HG03025 (cell line): ENCODE measurements around the gene NTM.
A peak's percentile ranks its signal among the peaks of the same experiment; 100 is the strongest.
"Not testable (repeated sequence)": the region's sequence is repeated elsewhere in the genome, so short reads cannot be mapped to it uniquely, and the experiment has no call there.

Experiments used
- ATAC-seq: cut with Tn5 transposase; IDR thresholded peaks from one replicate; pipeline ENCODE4 v1.9.1; 2021; ENCODE audit warnings: mild to moderate bottlenecking, moderate library complexity; ENCODE audit not compliant: unreplicated experiment, low FRiP score

The NTM gene

DNA sequence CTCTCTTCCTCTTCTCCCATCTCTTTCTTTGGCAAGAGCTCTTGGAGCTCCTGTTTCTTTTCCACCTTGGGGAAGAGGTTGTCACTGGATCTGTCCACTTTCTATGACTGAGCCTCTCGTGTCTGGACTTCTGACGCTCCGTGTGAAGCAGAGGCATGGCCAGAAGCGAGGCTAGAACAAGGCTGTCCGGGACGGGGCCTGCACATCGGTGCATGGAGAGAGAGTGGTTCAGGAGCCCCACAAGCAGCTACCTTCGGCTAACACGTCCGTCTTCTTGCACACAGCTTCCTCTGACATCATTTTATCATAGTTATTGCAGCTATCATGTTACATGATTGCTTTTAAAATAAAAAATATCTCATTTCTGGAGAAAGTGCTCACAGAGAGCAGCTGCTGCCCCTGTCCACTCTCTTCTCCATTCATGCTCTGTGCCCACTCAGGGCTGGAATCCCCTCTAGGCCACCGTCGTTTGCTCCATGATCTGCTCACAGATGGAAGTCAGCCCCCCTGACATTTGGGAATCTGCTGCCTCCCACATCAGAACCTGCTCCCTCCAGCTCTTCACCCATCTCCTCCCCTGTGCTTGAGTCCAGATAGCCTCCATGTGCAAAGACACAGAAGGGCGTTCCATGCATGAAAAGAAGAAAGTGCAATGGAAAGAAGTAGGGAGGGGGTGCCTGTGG lies 308.4 kb downstream of the NTM start:
- no peak for ATAC-seq

DNA sequence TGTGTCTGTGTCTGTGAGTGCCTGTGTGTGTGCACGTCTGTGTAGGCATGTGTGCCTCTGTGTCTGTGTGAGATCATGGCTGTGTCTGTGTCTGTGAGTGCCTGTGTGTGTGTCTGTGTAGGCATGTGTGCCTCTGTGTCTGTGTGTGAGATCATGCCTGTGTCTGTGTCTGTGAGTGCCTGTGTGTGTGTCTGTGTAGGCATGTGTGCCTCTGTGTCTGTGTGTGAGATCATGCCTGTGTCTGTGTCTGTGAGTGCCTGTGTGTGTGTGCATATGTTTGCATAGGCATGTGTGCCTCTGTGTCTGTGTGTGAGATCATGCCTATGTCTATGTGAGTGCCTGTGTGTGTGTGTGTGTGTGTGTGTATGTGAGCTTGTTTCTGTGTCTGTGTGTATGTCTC lies 310.0 kb downstream of the NTM start:
- ATAC-seq: not testable (repeated sequence)

DNA sequence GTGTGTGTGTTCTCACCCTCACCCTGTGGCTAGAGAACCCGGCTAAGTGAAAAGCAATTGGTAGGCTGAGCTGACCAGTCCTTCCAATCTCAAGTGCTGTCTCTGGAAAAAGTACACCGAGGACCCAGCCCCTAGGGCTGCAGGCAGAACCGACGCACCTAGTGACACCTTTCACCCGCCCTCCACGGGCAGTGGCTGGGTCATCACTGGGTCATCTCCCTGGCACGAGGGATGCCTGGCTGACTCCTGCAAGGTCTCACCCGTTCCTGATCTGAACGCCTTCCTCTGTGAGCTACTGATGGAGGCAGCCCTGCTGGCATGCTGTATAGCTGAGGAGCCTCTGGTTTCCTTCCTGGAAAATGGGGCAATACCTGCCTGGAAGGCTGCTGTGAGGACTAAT lies 311.5 kb downstream of the NTM start:
- no peak for ATAC-seq

GRCh38 chr11:131682373-131683015 lies 312.1 kb downstream of the NTM start:
- ATAC-seq: no peak

- no peak for ATAC-seq
These were observed 312.7 kb downstream of the NTM start for GRCh38 chr11:131683131-131683530.

DNA sequence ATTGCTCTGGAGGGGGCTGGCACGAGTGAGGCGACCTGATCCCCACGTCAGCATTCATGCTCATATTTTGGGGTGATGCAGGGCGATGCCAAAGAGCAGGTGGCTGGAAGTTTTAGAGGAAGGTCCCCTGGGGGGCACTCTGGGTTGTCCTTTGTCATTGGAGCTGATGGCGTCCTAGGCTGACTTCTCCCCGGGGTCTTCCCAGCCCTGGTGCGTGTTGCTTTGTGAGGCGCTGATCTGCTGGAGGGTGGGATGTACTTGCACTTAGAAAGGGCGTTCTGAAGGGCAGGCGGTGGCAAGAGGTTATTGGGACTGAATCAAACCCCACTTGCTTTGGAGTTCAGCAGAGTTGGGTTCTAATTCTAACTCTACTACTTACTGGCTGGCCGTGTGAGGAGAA lies 313.3 kb downstream of the NTM start:
- no peak for ATAC-seq

- no peak for ATAC-seq
These were observed 314.0 kb downstream of the NTM start for GRCh38 chr11:131684111-131685060.

DNA sequence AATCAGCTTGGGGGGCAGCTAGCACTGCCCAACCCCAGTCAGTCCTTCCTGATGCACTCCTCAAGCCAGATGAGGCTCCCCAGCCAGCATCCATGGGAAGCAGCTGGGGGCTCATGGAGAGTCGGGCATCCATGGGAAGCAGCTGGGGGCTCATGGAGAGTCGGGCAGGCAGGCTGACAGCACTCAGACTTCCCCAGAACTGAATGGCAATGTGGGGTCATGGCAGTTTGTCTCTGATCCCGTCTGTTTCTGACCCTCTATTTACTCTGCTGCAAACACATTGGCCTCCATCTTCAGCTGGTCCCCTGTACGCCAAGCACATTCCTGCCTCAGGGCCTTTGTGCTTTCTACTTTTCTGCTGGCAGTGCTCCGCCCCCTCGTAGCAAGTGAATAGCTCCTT lies 314.8 kb downstream of the NTM start:
- no peak for ATAC-seq

DNA sequence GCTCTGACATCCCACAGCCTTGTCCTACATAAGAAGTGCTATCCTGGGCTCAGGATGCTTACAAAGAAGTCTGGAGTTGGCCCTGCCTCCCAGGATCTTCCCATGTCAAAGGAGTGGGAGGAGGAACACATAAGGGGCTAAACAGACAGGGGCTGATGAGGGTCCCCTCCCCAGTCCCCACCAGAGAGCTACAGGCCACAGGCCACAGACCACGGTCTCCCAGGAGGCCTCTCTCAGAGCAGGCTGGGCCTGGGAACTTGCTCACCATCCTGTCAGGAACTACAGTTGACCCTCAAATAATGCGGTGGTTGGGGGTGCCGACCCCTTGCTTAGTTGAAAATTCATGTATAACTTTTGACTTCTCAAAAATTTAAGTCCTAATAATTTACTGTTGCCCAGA lies 315.5 kb downstream of the NTM start:
- no peak for ATAC-seq

DNA sequence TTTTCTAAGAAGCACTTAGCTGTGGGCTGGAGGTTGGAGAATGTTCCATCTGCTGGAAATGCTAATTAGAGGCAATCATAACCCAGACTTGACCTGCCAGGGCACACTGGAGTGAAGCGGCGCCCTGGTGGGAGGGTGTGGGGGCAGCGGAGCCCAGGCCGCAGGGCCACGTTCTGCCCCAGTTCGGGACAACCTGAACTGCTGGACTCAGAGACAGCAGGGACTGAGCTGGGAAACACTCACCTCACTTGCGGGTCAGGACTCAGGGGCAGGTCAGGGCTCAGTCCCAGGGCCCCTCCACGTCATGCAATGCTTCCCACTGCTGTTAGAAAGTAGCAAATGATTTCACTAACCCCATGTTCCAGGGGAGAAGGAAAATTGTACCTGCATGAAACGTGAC lies 316.4 kb downstream of the NTM start:
- ATAC-seq: no peak

DNA sequence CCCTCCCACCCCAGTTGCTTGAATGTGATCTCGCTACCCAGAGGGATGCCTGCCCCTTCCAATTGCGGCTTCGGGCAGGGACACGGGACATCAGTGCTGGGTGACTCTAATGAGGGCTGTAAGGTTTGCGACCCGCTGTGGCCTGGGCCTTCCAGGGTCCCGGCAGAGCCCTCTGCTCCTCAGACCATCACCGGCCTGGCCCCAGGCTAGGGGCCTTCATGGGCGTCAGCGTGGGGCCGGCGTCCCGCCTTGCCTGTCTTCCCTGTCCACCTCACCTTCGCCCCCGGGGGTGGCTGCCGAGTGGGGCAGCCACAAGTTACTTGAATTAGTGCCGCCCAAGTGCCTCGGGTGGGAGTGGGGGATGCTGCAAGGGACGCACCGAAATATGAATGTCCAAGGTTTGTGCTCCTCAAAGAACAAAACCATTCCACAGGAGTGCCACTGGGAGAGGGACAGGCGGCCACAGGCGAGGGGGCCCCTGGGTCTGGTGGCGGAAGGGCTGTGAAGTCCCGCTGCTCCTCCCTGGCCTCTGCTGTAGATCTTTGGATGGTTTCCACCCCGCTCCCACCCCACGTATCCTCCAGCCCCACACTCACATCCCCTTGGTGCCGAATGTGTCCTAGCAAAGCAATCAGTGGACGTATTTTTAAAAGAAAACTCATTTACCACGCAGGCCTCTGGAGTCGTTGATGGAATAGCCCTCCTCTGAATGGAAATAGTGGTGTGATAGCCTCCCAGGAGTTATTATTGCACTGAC lies 317.1 kb downstream of the NTM start:
- no peak for ATAC-seq

DNA sequence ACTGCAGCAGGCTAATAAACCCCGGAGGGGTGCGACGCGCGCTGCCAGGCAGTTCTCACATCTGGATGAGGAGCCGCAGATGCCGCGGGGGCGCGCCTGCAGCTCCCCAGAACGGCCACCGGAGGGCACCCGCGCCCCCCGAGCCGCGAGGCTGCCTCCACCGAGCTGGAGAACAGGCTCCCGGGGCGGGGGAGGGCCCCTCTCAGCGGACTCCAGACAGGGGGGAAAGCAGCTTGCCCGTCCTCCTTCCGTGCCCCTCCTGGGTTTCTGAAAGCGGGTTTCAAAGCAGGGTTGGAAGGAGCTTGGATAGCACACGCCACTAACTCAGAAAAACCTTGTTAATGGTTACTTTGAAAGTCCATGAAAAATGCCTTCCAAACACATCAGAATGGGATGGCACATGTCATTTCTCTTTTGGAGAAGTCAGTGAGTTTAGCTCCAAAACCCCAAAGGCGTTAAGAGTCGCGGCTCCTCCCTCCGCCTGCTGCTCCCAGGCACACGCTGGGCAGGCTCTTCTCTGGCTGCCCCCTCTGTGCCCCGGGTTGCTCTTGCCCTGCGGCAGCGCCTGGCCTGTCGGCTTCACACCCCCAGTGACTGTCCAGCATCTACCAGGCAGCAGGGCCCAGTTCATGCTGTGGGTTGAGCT lies 317.8 kb downstream of the NTM start:
- ATAC-seq: peak; percentile 61

DNA sequence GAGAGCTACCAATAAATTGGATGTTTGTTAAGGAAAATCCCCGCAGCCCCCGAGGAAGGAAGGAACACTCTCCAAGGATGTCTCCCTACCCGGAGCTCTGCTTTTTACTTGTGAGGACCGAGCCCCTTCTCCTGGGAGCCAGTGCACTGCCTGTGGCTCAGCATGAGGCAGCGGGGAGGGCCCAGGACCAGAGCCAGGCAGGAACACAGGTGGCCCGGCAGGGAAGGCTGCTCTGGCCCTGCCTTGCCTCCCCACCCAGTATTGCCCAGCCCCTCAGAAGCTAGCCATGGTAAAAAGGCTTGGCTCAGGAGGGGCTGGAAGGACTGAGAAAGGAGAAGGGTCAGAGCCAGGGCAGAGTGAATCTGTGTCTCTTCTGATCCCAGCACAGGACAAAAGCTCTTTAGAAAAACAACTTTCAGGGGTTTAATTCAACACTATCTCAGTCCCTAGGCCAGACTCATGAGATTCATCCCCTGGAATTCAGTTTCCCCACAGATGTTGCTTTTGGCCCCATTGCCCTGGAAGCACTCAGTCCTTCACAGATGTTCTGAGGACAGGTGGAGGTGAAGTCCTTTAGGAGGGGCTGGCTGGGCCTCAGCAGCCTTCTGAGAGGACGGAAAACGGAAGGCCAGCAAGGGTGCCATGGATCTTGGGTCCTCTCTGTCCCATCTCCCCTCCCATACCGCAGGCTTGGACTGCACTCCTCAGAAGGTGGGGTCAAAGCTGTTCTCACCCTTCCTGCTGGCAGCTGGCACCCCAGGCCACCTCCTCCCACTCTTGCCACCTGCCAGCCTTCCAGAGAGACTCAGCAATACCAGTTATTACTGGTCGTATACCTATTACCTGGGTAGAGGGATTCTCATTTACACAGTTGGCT lies 318.9 kb downstream of the NTM start:
- ATAC-seq: no peak

- no peak for ATAC-seq
These were observed 319.9 kb downstream of the NTM start for GRCh38 chr11:131690362-131690761.

- ATAC-seq: no peak
These were observed 320.4 kb downstream of the NTM start for GRCh38 chr11:131690776-131691175.

DNA sequence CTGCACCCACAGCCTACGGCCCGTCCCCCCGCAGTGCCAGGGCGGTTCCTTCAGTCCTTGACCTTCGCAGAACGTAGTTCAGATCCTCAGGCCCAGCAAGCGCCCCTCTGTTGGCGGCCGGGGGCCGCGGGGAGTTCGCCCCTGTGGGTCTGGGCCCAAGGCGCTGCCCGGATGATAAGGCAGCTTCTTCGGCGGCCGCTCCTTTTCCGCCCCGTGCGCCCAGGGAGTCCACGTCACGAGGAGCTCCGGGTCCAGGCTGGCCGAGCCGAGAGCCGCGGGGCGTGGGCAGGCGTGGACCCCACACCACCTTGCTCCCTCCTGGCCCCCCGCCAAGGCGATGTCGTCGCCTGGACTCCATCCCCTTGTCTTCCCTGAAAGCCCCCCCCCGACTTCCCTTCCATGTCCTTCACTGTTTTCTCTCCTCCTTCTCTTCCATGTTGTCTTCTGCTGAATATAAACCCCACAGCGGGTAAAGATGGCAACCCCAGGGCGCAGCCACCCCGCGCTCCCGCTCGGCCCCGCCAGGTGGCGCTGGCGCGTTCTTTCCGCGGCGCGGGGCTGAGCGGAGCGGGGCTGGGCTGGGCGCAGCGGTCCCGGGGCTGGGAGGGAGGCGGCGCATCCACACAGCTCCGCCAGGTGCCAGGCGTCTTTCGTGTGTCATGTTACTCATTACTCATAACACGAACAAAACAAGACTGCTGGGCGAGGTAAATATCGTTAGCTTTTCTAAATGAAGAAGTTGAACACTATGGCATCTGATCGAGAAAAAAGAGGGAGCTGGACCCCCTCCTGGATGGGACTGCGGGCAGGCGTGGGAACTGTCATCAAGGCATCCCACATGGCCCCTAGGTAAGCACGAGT lies 321.0 kb downstream of the NTM start:
- no peak for ATAC-seq

- no peak for ATAC-seq
These were observed 321.7 kb downstream of the NTM start for GRCh38 chr11:131692151-131692550.

DNA sequence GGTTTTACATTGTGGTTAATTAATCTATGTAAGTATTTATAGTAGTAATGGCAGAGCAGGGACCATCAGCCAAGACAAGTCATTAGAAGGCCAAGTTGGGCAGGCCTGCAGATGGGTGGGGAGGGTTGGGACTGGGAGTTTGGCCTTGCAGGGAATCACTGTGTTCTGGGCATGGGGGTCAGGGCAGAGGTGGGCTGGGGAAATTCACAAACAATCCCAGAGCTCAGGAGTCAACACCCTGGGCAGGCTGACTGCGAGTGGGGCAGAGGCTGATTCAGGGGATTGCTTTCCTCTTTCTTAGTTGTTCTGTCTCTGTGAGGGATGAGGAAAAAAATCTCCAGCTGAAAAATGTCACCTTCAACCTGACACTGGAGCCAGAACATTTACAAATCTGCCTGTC lies 322.5 kb downstream of the NTM start:
- ATAC-seq: no peak
